Epidermal melanocyte (primary cell): ENCODE results near the gene MAP3K20.
"Not testable (repeated sequence)": the region's sequence is repeated elsewhere in the genome, so short reads cannot be mapped to it uniquely, and the experiment has no call there.

ENCODE experiments used
- DNase-seq: peaks from one replicate; pipeline ENCODE4 v3.0.0; 2011; ENCODE audit warnings: low spot score; ENCODE audit not compliant: insufficient read length

Gene MAP3K20

DNA sequence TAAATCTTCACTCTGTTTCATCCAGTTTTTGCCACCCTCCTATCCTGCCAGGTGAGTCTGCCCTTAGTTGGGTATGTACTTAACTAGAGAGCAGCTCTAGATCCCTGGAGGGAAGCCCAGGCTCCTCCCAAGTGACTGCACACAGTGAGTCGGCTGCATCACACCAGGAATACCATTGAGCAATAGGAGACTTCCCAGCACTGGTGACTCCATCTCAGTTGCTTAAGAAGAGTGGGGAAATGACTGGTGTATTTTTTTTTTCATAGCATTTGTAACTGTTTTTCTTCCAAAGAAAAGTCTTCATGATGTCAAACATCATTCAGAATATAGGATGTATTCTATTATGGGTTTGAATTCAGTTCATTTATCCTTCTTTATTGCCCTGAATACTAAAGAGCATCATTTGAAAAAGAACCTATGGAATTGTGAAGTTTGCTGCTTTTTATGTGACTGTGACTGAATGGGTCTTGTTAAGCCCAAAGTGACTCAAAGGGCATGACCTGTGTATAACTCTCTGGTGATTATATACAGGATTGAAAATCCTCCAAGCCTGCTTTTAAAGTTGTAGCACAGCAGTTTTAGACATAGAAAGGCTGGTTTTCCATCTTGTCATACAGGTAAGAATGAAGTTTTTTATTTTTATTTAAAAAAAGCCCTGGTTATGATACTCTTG, 84.3 kb downstream of the MAP3K20 start:
- no peak for DNase-seq

- DNase-seq: no peak
Observed at GRCh38 chr2:173160618-173161017, 85.0 kb downstream of the MAP3K20 start.

GRCh38 chr2:173161040-173161439, 85.4 kb downstream of the MAP3K20 start:
- no peak for DNase-seq

GRCh38 chr2:173161507-173161906, 85.9 kb downstream of the MAP3K20 start:
- no peak for DNase-seq

DNA sequence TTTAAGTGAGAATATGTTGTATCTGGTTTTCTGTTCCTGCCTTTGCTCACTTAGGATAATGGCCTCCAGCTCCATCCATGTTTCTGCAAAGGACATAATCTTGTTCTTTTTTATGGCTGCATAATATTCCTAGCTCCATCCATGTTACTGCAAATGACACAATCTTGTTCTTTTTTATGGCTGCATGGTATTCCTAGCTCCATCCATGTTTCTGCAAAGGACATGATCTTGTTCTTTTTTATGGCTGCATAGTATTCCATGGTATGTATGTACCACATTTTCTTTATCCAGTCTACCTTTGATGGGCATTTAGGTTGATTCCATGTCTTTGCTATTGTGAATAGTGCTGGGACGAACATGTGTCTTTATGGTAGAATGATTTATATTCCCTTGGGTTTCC, 87.7 kb downstream of the MAP3K20 start:
- not testable (repeated sequence) for DNase-seq

- DNase-seq: no peak
Observed at GRCh38 chr2:173164396-173164795, 88.8 kb downstream of the MAP3K20 start.

DNA sequence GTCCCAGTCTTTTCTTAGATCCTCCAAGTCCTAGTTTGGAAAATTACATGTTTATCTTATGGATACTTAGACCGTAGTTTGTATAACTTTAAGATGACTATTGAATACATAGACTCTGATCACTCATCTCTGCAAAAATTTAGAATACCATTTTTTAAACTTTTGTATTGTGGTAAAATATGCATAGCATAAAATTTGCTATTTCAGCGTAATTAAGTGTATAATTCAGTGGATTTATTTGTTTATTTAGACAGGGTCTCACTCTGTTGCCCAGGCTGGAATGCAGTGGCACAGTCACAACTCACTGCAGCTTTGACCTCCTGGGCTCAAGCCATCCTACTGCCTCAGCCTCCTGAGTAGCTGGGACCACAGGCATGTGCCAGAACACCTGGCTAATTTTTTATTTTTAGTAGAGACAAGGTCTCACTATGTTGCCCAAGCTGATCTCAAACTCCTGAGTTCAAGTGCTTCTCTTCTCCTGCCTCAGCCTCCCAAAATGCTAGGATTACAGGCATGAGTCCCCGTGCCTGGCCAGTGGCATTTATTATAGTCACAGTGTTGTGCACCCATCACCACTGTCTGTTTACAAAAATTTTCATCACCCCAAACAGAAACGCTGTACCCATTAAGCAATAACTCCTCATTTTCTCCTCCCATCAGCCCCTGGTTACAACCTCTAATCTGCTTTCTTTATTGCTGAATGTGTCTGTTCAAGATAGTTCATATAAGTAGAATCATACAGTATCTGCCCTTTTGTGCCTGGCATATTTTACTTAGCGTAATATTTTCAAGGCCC, 90.0 kb downstream of the MAP3K20 start:
- no peak for DNase-seq

GRCh38 chr2:173171321-173171720, 95.7 kb downstream of the MAP3K20 start:
- DNase-seq: no peak

- DNase-seq: no peak
Observed at GRCh38 chr2:173171924-173172643, 96.4 kb downstream of the MAP3K20 start.

DNA sequence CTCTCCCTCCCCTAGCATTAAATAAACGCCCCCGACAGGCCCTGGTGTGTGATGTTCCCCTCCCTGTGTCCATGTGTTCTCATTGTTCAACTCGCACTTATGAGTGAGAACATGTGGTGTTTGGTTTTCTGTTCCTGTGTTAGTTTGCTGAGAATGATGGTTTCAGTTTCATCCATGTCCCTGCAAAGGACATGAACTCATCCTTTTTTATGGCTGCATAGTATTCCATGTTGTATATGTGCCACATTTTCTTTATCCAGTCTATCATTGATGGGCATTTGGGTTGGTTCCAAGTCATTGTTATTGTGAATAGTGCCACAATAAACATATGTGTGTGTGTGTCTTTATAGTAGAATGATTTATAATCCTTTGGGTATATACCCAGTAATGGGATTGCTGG, 98.7 kb downstream of the MAP3K20 start:
- DNase-seq: not testable (repeated sequence)

DNA sequence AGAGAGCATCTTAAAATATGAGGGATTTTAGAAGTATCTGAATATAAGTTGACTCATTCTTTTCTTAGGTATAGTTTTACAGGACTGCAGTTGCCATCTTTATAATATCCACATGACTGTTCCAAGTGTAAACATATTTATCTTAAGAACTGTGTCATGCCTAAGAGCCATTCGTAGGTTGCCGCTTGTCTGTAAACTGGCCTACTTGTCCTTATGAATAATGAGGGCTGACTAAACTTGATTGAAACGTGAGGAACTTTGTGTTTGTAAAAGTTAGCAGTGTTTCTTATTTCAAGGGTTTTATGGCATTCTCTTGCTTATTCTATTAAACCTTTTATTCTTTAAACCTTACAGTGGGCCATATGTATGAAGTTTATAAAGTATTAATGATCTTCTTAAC, 99.6 kb downstream of the MAP3K20 start:
- no peak for DNase-seq

GRCh38 chr2:173181982-173182381, 106.3 kb downstream of the MAP3K20 start:
- DNase-seq: no peak

GRCh38 chr2:173184031-173185004, 108.7 kb downstream of the MAP3K20 start:
- peak; percentile 48 for DNase-seq

- DNase-seq: no peak
Observed at GRCh38 chr2:173185437-173185836, 109.8 kb downstream of the MAP3K20 start.

GRCh38 chr2:173187941-173188788, 112.5 kb downstream of the MAP3K20 start:
- no peak for DNase-seq

- DNase-seq: no peak
Observed at GRCh38 chr2:173191601-173192000, 116.0 kb downstream of the MAP3K20 start.

DNA sequence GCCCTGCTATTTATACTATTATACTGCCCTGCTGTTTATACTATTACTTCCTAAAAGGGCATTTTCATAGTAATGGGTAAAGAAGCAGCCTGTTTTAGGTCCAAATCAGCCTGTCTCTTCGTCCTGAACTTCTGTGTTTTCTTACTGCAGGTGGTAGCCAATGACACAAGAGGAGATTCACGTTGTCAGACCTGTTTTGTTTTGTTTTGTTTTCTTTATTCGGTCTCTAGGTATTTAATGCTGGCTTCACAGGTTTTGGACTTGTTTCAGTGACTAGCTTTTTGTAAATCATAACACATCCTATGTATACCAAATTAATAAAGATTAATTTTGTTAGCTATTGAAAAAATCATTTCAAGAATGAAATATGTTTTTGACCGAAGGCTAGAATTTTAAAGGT, 116.4 kb downstream of the MAP3K20 start:
- DNase-seq: no peak

DNA sequence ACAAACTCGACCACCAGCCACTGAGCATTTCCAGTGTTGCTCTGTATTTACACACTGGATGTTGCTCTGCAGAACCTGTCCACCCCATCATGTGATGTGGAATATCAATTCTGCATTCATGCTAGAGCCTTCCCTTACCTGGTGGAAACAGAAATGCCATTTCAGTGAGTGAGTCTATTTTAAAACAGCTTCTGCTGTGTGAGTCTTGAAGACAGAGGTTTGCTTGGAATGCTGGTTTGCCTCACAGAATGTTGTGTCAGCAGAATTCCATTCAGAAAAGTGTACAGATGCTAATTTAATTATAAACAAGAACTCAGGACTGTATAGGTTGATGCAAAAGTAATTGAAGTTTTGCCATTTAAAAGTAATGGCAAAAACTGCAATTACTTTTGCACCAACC, 118.3 kb downstream of the MAP3K20 start:
- no peak for DNase-seq

GRCh38 chr2:173195100-173195499, 119.5 kb downstream of the MAP3K20 start:
- DNase-seq: no peak

DNA sequence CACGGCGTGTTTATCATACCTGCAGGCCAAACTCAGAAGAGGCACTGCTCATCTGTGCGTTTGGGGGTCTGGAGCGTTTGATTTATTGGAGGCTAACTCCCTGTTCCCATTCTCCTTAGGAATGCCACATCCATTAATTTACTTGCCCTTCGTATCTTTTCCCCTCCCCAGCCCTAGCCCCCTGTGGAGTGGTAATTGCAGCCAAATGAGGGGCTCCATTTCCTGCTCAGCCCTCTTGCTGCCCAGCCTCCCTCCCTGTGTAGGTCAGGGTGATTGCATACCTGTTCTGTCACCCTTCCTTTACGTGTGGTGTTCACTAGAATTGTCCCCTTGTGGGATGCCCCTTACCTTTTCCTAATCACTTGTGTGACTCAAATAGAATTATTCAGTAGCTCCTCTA, 120.4 kb downstream of the MAP3K20 start:
- no peak for DNase-seq
